Osteocyte (in vitro differentiated cells): ENCODE results near the gene CYP4A11. TPM values are rescaled to one million over a fixed set of nuclear protein-coding genes. Genes with fewer than 3 reads are reported as not detected.
"Not testable (repeated sequence)": the region's sequence is repeated elsewhere in the genome, so short reads cannot be mapped to it uniquely, and the experiment has no call there.

Experiments
- DNase-seq: peaks from one replicate; pipeline ENCODE4 v3.0.0; 2021; ENCODE audit warnings: mixed read lengths; ENCODE audit not compliant: unreplicated experiment; ENCODE audit errors: extremely low spot score
- H3K27ac Mint-ChIP-seq: one replicate; pipeline ENCODE4 v1.8.0; 2021; ENCODE audit warnings: mild to moderate bottlenecking, mixed read lengths; ENCODE audit not compliant: unreplicated experiment
- H3K27me3 Mint-ChIP-seq: one replicate; pipeline ENCODE4 v1.8.0; 2021; ENCODE audit warnings: mixed read lengths; ENCODE audit not compliant: unreplicated experiment
- H3K36me3 Mint-ChIP-seq: one replicate; pipeline ENCODE4 v1.8.0; 2021; ENCODE audit warnings: mixed read lengths; ENCODE audit not compliant: unreplicated experiment
- H3K4me1 Mint-ChIP-seq: one replicate; pipeline ENCODE4 v1.8.0; 2021; ENCODE audit warnings: mixed read lengths; ENCODE audit not compliant: unreplicated experiment
- H3K4me3 Mint-ChIP-seq: one replicate; pipeline ENCODE4 v1.8.0; 2021; ENCODE audit warnings: mild to moderate bottlenecking, moderate library complexity, mixed read lengths; ENCODE audit not compliant: unreplicated experiment
- H3K9me3 Mint-ChIP-seq: one replicate; pipeline ENCODE4 v1.8.0; 2021; ENCODE audit warnings: mixed read lengths; ENCODE audit not compliant: unreplicated experiment
- total RNA-seq: library from RNA; stranded (reverse); gene quantifications from 2 replicates; pipeline ENCODE4 v1.2.1, GENCODE V29; 2021
- TF ChIP-seq, protein P1 (sequence below): fragments of 200-600 bp; sonication (generic); IDR thresholded peaks from 2 replicates; pipeline ENCODE4 v1.5.0; 2021; ENCODE audit warnings: antibody characterized with exemption, mild to moderate bottlenecking, moderate library complexity

Gene CYP4A11
- total RNA-seq, 1 donor from 2014 or later: not detected

DNA sequence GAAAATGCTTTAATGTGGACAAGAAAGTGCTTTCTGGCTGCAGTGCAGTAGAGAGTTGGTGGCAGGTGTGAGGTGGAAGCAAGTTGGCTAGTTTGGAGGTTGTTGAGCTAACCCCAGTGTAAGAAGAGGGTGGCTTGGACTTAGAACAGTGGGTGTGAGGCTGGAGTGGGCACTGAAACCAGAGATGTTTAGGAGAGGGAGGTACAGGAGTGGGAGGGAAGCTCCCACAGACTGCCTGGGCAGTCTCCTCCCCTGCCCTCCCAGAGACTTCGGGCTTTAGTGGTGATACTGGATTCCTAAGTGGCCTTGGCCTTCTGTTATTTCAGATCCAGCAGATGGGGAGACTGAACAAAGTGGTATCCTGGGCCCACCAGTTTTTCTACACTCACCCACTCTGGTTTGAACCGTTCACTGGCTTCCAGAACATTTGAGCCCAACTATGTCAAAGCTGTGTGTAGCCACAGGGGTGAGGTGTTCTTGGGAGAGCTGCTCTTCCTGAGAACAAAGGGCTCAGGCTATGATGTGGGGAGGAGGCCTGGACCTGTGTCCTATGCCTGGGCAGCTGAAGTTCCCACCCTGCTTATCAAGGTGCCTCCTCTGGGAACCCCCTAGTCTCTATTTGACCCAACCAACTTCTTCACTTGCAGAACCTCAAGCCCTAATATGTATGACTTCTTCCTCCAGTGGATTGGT, 19.9 kb upstream of the CYP4A11 start:
- Mint-ChIP-seq H3K9me3 (no peaks in the 10 kb centered on the region), H3K27ac (no peak overlapping the region), H3K36me3 (no peaks in the 10 kb centered on the region), H3K4me3 (no peak overlapping the region), H3K4me1 (no peaks in the 10 kb centered on the region), H3K27me3 (no peaks in the 10 kb centered on the region)
- TF ChIP-seq, protein P1, sequence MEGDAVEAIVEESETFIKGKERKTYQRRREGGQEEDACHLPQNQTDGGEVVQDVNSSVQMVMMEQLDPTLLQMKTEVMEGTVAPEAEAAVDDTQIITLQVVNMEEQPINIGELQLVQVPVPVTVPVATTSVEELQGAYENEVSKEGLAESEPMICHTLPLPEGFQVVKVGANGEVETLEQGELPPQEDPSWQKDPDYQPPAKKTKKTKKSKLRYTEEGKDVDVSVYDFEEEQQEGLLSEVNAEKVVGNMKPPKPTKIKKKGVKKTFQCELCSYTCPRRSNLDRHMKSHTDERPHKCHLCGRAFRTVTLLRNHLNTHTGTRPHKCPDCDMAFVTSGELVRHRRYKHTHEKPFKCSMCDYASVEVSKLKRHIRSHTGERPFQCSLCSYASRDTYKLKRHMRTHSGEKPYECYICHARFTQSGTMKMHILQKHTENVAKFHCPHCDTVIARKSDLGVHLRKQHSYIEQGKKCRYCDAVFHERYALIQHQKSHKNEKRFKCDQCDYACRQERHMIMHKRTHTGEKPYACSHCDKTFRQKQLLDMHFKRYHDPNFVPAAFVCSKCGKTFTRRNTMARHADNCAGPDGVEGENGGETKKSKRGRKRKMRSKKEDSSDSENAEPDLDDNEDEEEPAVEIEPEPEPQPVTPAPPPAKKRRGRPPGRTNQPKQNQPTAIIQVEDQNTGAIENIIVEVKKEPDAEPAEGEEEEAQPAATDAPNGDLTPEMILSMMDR: no peak
- no peak for DNase-seq

DNA sequence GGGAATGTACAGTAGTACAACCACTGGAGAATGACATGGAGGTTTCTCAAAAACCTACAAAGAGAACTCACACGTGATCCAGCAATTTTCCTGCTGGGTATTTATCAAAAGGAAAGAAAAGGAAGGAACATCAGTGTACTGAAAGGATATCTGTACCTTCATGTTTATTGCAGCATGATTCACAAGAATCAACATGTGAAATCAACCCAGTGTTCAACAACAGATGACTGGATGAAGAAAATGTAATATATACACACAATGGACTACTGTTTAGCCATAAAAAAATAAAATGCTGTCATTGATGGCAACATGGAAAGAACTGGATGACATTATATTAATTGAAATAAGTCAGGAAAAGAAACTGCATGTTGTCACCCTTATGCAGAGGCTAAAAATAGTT, 19.0 kb upstream of the CYP4A11 start:
- H3K27ac Mint-ChIP-seq: no peak overlapping the region

DNA sequence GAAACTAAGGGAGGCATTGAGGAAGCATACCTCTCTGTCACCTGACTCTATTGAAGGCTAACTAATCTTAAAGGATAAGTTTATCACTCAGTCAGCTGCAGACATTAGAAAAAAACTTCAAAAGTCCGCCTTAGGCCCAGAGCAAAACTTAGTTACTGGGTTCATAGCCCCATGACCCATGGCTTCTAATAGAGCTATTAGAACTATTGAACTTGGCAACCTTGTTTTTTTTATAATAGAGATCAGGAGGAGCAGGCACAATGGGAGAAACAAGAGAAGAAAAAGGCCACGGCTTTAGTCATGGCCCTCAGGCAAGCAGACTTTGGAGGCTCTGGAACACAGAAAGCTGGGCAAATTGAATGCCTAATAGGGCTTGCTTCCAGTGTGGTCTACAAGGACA, 13.8 kb upstream of the CYP4A11 start:
- DNase-seq, H3K36me3 Mint-ChIP-seq, H3K9me3 Mint-ChIP-seq, H3K27me3 Mint-ChIP-seq, H3K4me1 Mint-ChIP-seq, H3K27ac Mint-ChIP-seq, H3K4me3 Mint-ChIP-seq: not testable (repeated sequence)

More for the DNA sequence above, 19.0 kb upstream of the CYP4A11 start:
- no peaks in the 10 kb centered on the region for H3K4me1 Mint-ChIP-seq
- no peaks in the 10 kb centered on the region for H3K9me3 Mint-ChIP-seq
- no peak overlapping the region for H3K4me3 Mint-ChIP-seq
- no peaks in the 10 kb centered on the region for H3K27me3 Mint-ChIP-seq
- no peaks in the 10 kb centered on the region for H3K36me3 Mint-ChIP-seq
- TF ChIP-seq, protein P1: no peak
- DNase-seq: no peak

DNA sequence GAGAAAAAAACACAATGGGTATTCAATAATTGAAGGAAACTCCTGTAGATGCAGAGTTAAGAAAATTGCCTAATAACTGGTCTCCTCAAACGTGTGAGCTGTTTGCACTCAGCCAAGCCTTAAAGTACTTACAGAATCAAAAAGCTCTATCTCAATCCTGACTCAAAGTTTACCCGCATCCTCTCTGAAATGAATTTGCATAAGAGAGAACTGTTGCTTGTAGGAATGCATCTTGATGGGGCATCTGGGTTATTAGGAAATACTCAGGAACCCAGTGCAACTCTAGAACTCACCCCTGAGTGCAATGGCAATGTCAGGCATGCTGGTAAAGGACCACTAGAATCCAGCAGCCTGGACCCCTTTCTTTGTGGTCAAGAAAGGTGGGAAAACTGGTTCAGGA, 12.6 kb upstream of the CYP4A11 start:
- H3K4me1 Mint-ChIP-seq, H3K9me3 Mint-ChIP-seq, H3K27ac Mint-ChIP-seq, H3K27me3 Mint-ChIP-seq, H3K4me3 Mint-ChIP-seq, DNase-seq, H3K36me3 Mint-ChIP-seq: not testable (repeated sequence)

DNA sequence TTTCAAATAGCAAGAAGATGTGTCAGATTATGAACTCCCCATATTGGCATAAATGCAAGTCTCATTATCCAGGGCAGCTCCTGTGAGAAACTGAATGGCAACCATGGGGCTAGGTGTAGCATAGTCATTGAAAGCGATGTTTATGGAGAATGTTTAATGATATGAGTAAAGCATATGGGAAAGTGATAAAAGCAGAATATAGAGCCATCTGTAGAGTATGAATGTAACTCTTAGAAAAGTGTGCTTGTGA, 8.1 kb upstream of the CYP4A11 start:
- not testable (repeated sequence) for H3K36me3 Mint-ChIP-seq

DNA sequence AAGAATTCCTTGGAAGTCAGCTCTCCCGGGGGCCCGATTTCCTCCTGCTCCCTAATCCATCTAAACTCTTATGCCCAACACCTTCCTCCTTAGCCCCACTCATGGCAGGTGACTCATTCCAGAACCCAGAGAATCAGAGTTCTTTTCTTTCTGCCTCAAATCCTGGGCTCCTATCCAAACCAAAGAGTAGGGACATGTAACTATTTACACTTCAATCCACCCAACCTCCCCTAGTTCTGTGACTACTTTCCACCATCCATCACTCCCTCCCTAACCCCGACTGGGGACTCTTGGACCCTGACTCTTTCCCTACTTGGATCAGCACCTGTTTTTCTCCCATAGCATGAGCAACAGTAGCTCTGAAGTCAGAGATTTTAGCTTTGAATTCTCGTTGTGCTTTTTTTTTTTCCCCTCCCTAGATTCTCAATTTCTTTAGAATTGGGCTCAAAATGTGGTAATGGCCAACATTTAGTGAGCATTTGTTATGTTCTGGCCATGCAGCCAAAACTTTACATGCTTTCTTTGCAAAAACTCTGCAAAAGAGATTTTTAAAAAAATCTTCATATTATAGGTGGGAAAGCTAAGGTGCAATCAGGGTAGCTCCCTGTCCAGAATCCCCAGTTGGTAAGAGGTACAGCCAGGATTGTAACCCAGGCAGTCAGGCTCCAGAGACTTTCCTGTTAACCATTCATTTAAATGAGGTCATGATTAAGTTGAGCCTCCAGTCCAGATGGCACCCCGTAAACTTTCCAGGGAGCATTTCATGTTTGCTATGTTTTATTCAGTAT, 7.5 kb upstream of the CYP4A11 start:
- TF ChIP-seq, protein P1: no peak
- H3K27ac Mint-ChIP-seq: no peak overlapping the region
- H3K27me3 Mint-ChIP-seq: no peaks in the 10 kb centered on the region
- no peak for DNase-seq
- H3K9me3 Mint-ChIP-seq: no peaks in the 10 kb centered on the region
- no peaks in the 10 kb centered on the region for H3K4me1 Mint-ChIP-seq
- H3K4me3 Mint-ChIP-seq: no peak overlapping the region
- no peaks in the 10 kb centered on the region for H3K36me3 Mint-ChIP-seq

More for the DNA sequence above, 8.1 kb upstream of the CYP4A11 start:
- H3K4me1 Mint-ChIP-seq, H3K9me3 Mint-ChIP-seq, DNase-seq, H3K27me3 Mint-ChIP-seq, H3K4me3 Mint-ChIP-seq, H3K27ac Mint-ChIP-seq: not testable (repeated sequence)

DNA sequence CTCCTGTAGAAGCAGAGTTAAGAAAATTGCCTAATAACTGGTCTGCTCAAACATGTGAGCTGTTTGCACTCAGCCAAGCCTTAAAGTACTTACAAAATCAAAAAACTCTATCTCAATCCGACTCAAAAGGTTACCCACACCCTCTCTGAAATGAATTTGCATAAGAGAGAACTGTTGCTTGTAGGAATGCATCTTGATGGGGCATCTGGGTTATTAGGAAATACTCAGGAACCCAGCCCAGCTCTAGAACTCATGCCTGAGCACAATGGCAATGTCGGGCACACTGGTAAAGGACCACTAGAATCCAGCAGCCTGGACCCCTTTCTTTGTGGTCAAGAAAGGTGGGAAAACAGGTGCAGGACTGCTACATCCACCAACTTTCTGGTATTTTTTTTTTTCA, 6.4 kb upstream of the CYP4A11 start:
- H3K36me3 Mint-ChIP-seq, H3K9me3 Mint-ChIP-seq, H3K27me3 Mint-ChIP-seq, H3K4me1 Mint-ChIP-seq, DNase-seq, H3K4me3 Mint-ChIP-seq, H3K27ac Mint-ChIP-seq: not testable (repeated sequence)
